ENCODE results near the gene CROCC.
"Not testable (repeated sequence)": the region's sequence is repeated elsewhere in the genome, so short reads cannot be mapped to it uniquely, and the experiment has no call there.

Gene CROCC

DNA sequence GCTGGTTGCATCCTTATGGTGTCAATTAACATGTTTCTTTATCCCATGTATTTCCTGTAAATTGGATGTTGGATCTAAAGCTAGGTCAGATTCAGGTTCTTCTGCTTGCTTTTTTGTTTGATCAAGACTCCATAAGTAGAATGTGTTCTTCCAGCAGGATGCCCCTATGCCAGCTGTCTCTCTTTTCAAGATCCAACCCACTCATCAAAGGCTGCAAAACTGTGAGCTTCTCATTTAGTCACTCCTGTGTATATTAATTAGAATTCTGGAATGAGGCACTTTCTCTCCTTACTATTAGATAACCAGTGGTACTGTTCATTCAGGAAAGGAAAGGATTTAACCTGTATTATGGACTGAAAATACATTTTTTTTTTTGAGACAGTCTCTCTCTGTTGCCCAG lies 12.2 kb downstream of the CROCC start:
- peaks cover 17% of the 10 kb centered on the region for H3K36me3 Mint-ChIP-seq (ENCODE audit: low read depth)
- DNase-seq; H3K27me3 Mint-ChIP-seq (ENCODE audit: low read depth, poor library complexity); H3K4me1 Mint-ChIP-seq; H3K4me3 Mint-ChIP-seq; H3K9me3 Mint-ChIP-seq; H3K27ac Mint-ChIP-seq: not testable (repeated sequence)

DNA sequence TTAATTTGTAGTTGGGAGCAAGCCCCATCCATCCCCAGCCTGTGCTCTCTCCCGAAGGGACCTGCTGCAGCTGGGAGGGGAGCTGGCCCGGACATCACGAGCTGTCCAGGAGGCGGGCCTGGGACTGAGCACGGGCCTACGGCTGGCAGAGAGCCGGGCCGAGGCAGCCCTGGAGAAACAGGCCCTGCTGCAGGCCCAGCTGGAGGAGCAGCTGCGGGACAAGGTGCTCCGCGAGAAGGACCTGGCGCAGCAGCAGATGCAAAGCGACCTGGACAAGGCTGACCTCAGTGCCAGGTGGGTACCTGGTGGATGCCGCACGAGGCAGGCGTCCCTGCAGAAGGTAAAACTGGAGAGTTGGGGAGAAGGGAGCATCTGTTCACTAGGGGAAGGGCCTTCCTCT lies 14.8 kb downstream of the CROCC start:
- DNase-seq; H3K27ac Mint-ChIP-seq; H3K4me1 Mint-ChIP-seq; H3K9me3 Mint-ChIP-seq; H3K4me3 Mint-ChIP-seq; H3K27me3 Mint-ChIP-seq (ENCODE audit: low read depth, poor library complexity): not testable (repeated sequence)
- H3K36me3 Mint-ChIP-seq (ENCODE audit: low read depth) = peaks cover 13% of the 10 kb centered on the region

DNA sequence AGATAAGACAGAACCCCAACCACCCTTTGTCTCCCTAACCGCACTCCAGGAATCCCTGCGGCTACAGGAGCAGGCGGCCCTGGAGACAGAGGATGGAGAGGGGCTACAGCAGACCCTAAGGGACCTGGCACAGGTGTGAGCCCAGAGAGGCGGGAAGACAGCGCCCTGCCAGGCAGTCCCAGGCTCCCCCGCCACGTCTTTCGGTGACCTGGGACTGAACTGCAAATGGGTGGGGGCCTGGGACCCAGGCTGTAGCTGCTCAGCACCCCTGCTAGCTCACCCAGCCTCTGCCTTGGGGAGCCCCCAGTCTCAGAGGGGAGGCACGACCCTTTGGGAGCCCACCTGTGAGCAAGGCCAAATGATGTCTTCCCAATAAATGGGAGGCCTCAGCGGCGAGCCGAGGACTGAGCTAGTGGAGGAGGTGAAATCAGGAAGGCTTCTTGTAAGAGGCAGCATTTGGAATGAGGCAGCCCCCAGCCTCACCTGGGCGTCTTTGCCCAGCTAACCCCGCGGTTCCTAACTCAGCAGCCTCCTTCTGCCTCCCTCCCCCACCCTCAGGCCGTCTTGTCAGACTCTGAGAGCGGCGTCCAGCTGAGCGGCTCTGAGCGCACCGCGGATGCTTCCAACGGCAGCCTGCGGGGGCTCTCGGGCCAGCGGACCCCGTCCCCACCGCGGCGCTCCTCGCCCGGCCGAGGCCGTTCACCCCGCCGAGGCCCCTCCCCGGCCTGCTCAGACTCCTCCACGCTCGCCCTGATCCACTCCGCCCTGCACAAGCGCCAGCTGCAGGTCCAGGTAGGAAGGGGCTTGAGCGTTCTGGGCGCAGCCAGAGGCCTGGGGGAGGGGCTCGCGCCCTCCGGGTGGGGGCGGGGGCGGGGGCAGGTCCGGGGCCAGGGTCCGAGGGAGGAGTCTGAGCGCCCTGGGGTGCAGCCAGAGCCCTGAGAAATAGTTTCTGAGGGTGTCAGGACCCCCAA lies 16.9 kb downstream of the CROCC start:
- Mint-ChIP-seq H3K4me3 (peak overlapping the region; percentile 48), H3K4me1 (no peaks in the 10 kb centered on the region), H3K27ac (no peak overlapping the region), H3K27me3 (ENCODE audit: low read depth, poor library complexity) (peaks cover 2% of the 10 kb centered on the region), H3K36me3 (ENCODE audit: low read depth) (peaks cover 21% of the 10 kb centered on the region), H3K9me3 (no peaks in the 10 kb centered on the region)
- peak; percentile 51 for DNase-seq
- TF ChIP-seq, protein P1, sequence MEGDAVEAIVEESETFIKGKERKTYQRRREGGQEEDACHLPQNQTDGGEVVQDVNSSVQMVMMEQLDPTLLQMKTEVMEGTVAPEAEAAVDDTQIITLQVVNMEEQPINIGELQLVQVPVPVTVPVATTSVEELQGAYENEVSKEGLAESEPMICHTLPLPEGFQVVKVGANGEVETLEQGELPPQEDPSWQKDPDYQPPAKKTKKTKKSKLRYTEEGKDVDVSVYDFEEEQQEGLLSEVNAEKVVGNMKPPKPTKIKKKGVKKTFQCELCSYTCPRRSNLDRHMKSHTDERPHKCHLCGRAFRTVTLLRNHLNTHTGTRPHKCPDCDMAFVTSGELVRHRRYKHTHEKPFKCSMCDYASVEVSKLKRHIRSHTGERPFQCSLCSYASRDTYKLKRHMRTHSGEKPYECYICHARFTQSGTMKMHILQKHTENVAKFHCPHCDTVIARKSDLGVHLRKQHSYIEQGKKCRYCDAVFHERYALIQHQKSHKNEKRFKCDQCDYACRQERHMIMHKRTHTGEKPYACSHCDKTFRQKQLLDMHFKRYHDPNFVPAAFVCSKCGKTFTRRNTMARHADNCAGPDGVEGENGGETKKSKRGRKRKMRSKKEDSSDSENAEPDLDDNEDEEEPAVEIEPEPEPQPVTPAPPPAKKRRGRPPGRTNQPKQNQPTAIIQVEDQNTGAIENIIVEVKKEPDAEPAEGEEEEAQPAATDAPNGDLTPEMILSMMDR (IDR thresholded peaks at IDR 0.05) = no peak

DNA sequence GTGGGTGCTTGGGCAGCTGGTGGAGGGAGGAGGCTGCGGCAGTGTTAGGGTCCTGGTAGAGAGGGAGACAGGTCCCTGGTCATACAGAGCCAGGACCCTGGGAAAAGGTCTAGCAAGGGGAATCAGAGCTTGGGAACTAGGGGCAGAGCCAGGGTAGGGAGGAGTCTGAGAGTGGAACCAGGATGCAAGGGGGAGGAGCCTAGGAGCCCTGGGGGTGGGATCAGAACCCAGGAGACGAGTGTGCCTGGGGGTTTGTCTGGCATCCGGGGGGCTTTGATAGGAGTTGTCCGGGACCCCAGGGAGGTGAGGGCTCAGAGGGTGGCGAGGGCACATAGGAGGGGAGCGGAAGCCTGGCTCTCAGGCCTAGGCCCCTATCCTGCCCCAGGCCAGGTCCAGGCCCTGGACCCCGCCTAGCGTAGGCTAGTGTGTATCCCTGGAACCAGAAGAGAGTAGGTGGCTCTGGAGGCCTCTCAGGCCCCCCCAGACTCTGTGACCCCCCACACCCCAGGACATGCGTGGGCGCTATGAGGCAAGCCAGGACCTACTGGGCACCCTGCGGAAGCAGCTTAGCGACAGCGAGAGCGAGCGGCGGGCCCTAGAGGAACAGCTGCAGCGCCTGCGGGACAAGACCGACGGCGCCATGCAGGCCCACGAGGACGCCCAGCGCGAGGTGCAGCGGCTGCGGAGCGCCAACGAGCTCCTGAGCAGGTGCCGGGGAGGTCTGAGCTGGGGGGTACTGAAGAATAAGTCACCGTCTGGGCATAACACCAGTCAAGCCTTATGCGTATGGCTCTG lies 17.9 kb downstream of the CROCC start:
- peak; percentile 47 for DNase-seq
- peak overlapping the region; percentile 48 for H3K4me3 Mint-ChIP-seq
- H3K4me1 Mint-ChIP-seq; H3K27me3 Mint-ChIP-seq (ENCODE audit: low read depth, poor library complexity); H3K9me3 Mint-ChIP-seq; H3K27ac Mint-ChIP-seq: not testable (repeated sequence)
- H3K36me3 Mint-ChIP-seq (ENCODE audit: low read depth) = peaks cover 21% of the 10 kb centered on the region

DNA sequence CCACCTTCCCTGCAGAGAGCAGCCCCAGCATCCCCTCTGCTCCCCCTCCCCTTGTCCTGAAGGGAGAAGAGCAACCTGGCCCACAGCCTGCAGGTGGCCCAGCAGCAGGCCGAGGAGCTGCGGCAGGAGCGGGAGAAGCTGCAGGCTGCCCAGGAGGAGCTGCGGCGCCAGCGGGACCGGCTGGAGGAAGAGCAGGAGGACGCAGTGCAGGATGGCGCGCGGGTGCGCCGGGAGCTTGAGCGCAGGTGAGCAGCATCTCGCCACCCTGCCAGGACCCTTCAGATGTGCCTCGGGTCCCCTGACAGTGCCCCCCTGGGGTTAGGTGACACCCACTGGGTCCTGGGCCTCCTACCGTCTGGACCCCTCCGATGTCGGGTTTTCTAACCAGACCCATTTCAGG lies 22.3 kb downstream of the CROCC start:
- H3K36me3 Mint-ChIP-seq (ENCODE audit: low read depth) = peaks cover 17% of the 10 kb centered on the region
- TF ChIP-seq, protein P1 (IDR thresholded peaks at IDR 0.05) = no peak
- H3K27me3 Mint-ChIP-seq (ENCODE audit: low read depth, poor library complexity) = no peaks in the 10 kb centered on the region
- H3K9me3 Mint-ChIP-seq = no peaks in the 10 kb centered on the region
- H3K27ac Mint-ChIP-seq = no peak overlapping the region
- no peaks in the 10 kb centered on the region for H3K4me1 Mint-ChIP-seq
- DNase-seq = no peak
- no peak overlapping the region for H3K4me3 Mint-ChIP-seq

DNA sequence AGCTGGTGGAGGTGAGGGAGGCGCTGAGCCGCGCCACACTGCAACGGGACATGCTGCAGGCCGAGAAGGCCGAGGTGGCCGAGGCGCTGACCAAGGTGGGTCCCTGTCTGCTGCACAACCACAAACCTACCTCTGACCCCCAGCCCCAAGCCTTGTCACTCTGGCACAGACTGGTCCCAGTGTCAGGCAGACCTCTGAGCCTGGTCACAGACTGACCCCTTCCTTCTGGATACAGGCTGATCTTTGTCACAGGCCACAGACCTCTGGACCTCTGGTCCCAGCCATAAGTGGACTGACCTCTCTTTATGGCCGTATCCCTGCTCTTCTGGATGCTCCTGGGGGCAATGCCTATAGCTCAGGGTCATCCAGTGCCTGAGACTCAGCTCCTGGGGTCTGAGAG lies 23.8 kb downstream of the CROCC start:
- DNase-seq; H3K27me3 Mint-ChIP-seq (ENCODE audit: low read depth, poor library complexity); H3K27ac Mint-ChIP-seq; H3K4me3 Mint-ChIP-seq; H3K9me3 Mint-ChIP-seq; H3K4me1 Mint-ChIP-seq: not testable (repeated sequence)
- H3K36me3 Mint-ChIP-seq (ENCODE audit: low read depth) = peaks cover 17% of the 10 kb centered on the region

DNA sequence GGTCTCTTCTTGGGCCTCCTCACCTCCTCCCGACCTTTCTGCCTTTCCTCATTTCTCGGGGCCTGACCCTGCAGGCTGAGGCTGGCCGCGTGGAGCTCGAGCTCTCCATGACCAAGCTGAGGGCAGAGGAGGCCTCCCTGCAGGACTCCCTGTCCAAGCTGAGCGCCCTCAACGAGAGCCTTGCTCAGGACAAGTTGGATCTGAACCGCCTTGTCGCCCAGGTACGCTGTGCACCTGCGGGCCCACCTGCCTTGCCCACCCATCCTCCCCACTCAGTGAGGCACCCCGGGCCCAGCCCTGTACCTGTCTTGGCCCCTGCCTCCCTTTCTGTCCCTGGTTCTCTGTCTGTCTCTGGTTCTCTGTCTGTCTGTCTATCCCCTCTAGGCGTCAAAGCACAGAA lies 24.5 kb downstream of the CROCC start:
- H3K9me3 Mint-ChIP-seq; DNase-seq; H3K4me3 Mint-ChIP-seq; H3K4me1 Mint-ChIP-seq; H3K27me3 Mint-ChIP-seq (ENCODE audit: low read depth, poor library complexity): not testable (repeated sequence)
- H3K27ac Mint-ChIP-seq = peak overlapping the region; percentile 84
- H3K36me3 Mint-ChIP-seq (ENCODE audit: low read depth) = peaks cover 17% of the 10 kb centered on the region

DNA sequence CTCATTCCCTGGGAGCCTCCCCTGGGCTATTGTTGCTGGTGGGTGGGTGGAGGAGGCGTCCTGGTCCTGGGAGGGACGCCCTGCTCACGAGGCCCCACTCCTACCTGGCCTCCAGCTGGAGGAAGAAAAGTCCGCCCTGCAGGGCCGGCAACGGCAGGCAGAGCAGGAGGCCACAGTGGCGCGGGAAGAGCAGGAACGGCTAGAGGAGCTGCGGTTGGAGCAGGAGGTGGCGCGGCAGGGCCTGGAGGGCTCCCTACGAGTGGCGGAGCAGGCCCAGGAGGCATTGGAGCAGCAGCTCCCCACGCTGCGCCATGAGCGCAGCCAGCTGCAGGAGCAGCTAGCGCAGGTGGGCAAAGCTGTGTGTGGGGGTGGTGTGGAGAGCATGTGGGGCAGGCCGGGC lies 24.9 kb downstream of the CROCC start:
- H3K36me3 Mint-ChIP-seq (ENCODE audit: low read depth) = peaks cover 17% of the 10 kb centered on the region
- H3K4me1 Mint-ChIP-seq = no peaks in the 10 kb centered on the region
- TF ChIP-seq, protein P1 (IDR thresholded peaks at IDR 0.05) = no peak
- no peak overlapping the region for H3K4me3 Mint-ChIP-seq
- H3K27me3 Mint-ChIP-seq (ENCODE audit: low read depth, poor library complexity) = no peaks in the 10 kb centered on the region
- no peaks in the 10 kb centered on the region for H3K9me3 Mint-ChIP-seq
- DNase-seq = no peak
- H3K27ac Mint-ChIP-seq = peak overlapping the region; percentile 84

DNA sequence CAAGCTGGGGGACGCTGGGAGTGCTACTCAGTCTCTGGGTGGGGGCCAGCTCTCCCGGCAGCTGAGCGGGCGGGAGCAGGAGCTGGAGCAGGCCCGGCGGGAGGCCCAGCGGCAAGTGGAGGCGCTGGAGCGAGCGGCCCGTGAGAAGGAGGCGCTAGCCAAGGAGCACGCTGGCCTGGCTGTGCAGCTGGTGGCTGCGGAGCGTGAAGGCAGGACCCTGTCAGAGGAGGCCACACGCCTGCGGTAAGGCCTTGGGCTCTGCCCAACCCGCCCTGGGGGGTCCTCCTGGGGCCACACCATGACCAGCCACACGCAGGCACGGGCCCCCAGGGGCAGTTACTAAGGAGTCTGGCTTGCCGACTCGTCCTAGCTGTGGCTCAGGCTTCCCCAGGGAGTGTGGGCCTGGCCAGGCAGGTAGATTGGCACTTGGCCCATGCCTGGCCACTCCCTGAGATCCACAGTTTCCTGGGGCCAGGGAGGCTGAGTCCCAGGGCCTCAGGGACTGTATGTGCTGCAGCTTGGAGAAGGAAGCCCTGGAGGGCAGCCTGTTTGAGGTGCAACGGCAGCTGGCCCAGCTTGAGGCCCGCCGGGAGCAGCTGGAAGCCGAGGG lies 26.7 kb downstream of the CROCC start:
- H3K9me3 Mint-ChIP-seq; H3K4me1 Mint-ChIP-seq; H3K27me3 Mint-ChIP-seq (ENCODE audit: low read depth, poor library complexity); H3K36me3 Mint-ChIP-seq (ENCODE audit: low read depth); H3K27ac Mint-ChIP-seq; H3K4me3 Mint-ChIP-seq: not testable (repeated sequence)
- DNase-seq = peak; percentile 38

DNA sequence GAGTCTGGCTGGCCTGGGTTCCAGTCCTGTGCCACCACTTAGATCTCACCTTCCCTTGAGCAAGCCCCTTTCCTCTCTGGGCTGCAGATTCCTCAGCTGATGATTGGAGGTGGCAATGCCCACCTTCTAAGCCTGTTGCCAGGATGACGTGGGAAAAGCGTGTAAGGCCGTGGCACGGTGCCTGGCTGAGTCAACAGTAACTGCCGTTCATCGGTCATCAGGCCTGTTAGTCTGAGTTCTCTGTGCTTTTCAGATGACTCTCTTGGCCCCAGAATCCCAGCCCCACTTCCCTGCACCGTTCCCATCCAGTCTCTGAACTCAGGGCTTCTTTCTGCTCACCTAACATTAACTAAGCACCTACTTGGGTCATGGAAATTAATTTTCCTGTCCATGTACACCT lies 27.3 kb downstream of the CROCC start:
- H3K9me3 Mint-ChIP-seq; H3K4me3 Mint-ChIP-seq; H3K27me3 Mint-ChIP-seq (ENCODE audit: low read depth, poor library complexity); H3K36me3 Mint-ChIP-seq (ENCODE audit: low read depth); DNase-seq; H3K4me1 Mint-ChIP-seq; H3K27ac Mint-ChIP-seq: not testable (repeated sequence)

DNA sequence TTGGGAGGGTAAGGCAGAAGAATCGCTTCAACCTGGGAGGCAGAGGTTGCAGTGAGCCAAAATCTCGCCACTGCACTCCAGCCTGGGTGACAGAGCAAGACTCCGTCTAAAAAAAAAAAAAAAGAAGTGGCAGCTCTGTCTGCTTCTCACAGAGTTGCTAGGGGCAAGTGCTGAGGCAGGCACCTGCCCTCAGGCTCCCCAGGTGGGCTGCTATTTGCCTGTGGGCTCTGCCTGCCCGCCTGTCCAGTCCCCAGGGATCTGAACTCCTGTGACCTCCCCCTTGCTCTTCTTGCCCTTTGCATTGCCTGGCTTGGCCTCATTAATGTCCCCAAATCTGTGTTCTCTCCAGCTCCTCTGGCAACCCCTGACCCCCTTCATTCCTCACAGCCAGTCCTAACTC lies 30.6 kb downstream of the CROCC start:
- not testable (repeated sequence) for H3K4me1 Mint-ChIP-seq; H3K36me3 Mint-ChIP-seq (ENCODE audit: low read depth); H3K27ac Mint-ChIP-seq; H3K4me3 Mint-ChIP-seq; H3K9me3 Mint-ChIP-seq; H3K27me3 Mint-ChIP-seq (ENCODE audit: low read depth, poor library complexity); DNase-seq
